Dendritic cell treated with granulocyte-macrophage colony-stimulating factor and Interleukin-4, amounts not matched to agents 40 ng/mL and 50 ng/mL, for 4 days (primary cell): ENCODE measurements around the gene RPL26.
A peak's percentile ranks its signal among the peaks of the same experiment; 100 is the strongest.

Experiments
- H3K27ac Mint-ChIP-seq: one replicate; pipeline ENCODE4 v1.8.0; 2022; ENCODE audit warnings: mild to moderate bottlenecking, mixed read lengths
- H3K27me3 Mint-ChIP-seq: one replicate; pipeline ENCODE4 v1.8.0; 2022; ENCODE audit warnings: mild to moderate bottlenecking, mixed read lengths
- H3K36me3 Mint-ChIP-seq: one replicate; pipeline ENCODE4 v1.8.0; 2022; ENCODE audit warnings: low read depth, mixed read lengths
- H3K4me1 Mint-ChIP-seq: one replicate; pipeline ENCODE4 v1.8.0; 2022; ENCODE audit warnings: low read depth, mixed read lengths
- H3K4me3 Mint-ChIP-seq: one replicate; pipeline ENCODE4 v1.8.0; 2022; ENCODE audit warnings: mild to moderate bottlenecking, moderate library complexity, mixed read lengths
- H3K9me3 Mint-ChIP-seq: one replicate; pipeline ENCODE4 v1.8.0; 2022; ENCODE audit warnings: mixed read lengths
- intact Hi-C: fragments of 100-400 bp; cut with micrococcal nuclease; formaldehyde crosslinking; loops from one replicate; pipeline ENCODE4 v1.15.0; 2022

RPL26 gene

GRCh38 chr17:8383143-8383822 lies at the start of gene RPL26:
TSS of gene RPL26 (minus strand) at chr17:8383193. CDS start at chr17:8382310, 883 bp downstream.
- peaks cover 35% of the 10 kb centered on the region for H3K4me1 Mint-ChIP-seq
- intact Hi-C loops, result loop anchor here (1.0 to 2.0 kb wide), 2 partner anchors 54 to 363 kb away; no protein-coding TSS in a partner anchor
- H3K27ac Mint-ChIP-seq, result peak within 1 kb of the TSS; percentile 93
- peaks cover 51% of the 10 kb centered on the region for H3K36me3 Mint-ChIP-seq
- H3K4me3 Mint-ChIP-seq, result peak within 1 kb of the TSS; percentile 97
- no peaks in the 10 kb centered on the region for H3K9me3 Mint-ChIP-seq
- H3K27me3 Mint-ChIP-seq, result no peaks in the 10 kb centered on the region

- H3K9me3 Mint-ChIP-seq, result no peaks in the 10 kb centered on the region
- H3K4me3 Mint-ChIP-seq, result no peak overlapping the region
- H3K4me1 Mint-ChIP-seq, result no peaks in the 10 kb centered on the region
- H3K36me3 Mint-ChIP-seq, result peaks cover 6% of the 10 kb centered on the region
- no peaks in the 10 kb centered on the region for H3K27me3 Mint-ChIP-seq
- H3K27ac Mint-ChIP-seq, result no peak overlapping the region
- intact Hi-C loops, result no loop called here
Measured at GRCh38 chr17:8430966-8431365, 48.0 kb upstream of the RPL26 start.

GRCh38 chr17:8426802-8427201 lies 43.8 kb upstream of the RPL26 start:
- Mint-ChIP-seq H3K27ac (no peak overlapping the region), H3K4me3 (no peak overlapping the region), H3K36me3 (no peaks in the 10 kb centered on the region), H3K4me1 (peaks cover 15% of the 10 kb centered on the region), H3K9me3 (no peaks in the 10 kb centered on the region), H3K27me3 (no peaks in the 10 kb centered on the region)
- intact Hi-C loops, result no loop called here

- no peak overlapping the region for H3K27ac Mint-ChIP-seq
- no peaks in the 10 kb centered on the region for H3K27me3 Mint-ChIP-seq
- H3K4me1 Mint-ChIP-seq, result peaks cover 21% of the 10 kb centered on the region
- intact Hi-C loops, result no loop called here
- no peak overlapping the region for H3K4me3 Mint-ChIP-seq
- H3K36me3 Mint-ChIP-seq, result no peaks in the 10 kb centered on the region
- no peaks in the 10 kb centered on the region for H3K9me3 Mint-ChIP-seq
Measured at GRCh38 chr17:8426094-8426720, 43.2 kb upstream of the RPL26 start.

GRCh38 chr17:8421571-8421970 lies 38.6 kb upstream of the RPL26 start:
- H3K9me3 Mint-ChIP-seq, result peaks cover 7% of the 10 kb centered on the region
- H3K27me3 Mint-ChIP-seq, result no peaks in the 10 kb centered on the region
- no peak overlapping the region for H3K4me3 Mint-ChIP-seq
- H3K36me3 Mint-ChIP-seq, result no peaks in the 10 kb centered on the region
- H3K4me1 Mint-ChIP-seq, result peaks cover 63% of the 10 kb centered on the region
- H3K27ac Mint-ChIP-seq, result peak overlapping the region; percentile 70
- intact Hi-C loops, result no loop called here

GRCh38 chr17:8420041-8420934 lies 37.3 kb upstream of the RPL26 start:
- H3K27ac Mint-ChIP-seq, result peak overlapping the region; percentile 70
- no peaks in the 10 kb centered on the region for H3K27me3 Mint-ChIP-seq
- no peak overlapping the region for H3K4me3 Mint-ChIP-seq
- H3K36me3 Mint-ChIP-seq, result no peaks in the 10 kb centered on the region
- intact Hi-C loops, result no loop called here
- peaks cover 9% of the 10 kb centered on the region for H3K9me3 Mint-ChIP-seq
- H3K4me1 Mint-ChIP-seq, result peaks cover 68% of the 10 kb centered on the region

GRCh38 chr17:8419305-8419704 lies 36.3 kb upstream of the RPL26 start:
- intact Hi-C loops, result no loop called here
- Mint-ChIP-seq H3K27ac (no peak overlapping the region), H3K9me3 (peaks cover 9% of the 10 kb centered on the region), H3K4me3 (no peak overlapping the region), H3K4me1 (peaks cover 68% of the 10 kb centered on the region), H3K36me3 (no peaks in the 10 kb centered on the region), H3K27me3 (no peaks in the 10 kb centered on the region)

GRCh38 chr17:8418471-8418870 lies 35.5 kb upstream of the RPL26 start:
- Mint-ChIP-seq H3K4me1 (peaks cover 67% of the 10 kb centered on the region), H3K9me3 (peaks cover 9% of the 10 kb centered on the region), H3K27me3 (no peaks in the 10 kb centered on the region), H3K4me3 (no peak overlapping the region), H3K36me3 (no peaks in the 10 kb centered on the region), H3K27ac (peak overlapping the region; percentile 64)
- intact Hi-C loops, result no loop called here

GRCh38 chr17:8417806-8418205 lies 34.8 kb upstream of the RPL26 start:
- H3K27ac Mint-ChIP-seq, result peak overlapping the region; percentile 64
- peaks cover 9% of the 10 kb centered on the region for H3K9me3 Mint-ChIP-seq
- peaks cover 68% of the 10 kb centered on the region for H3K4me1 Mint-ChIP-seq
- H3K4me3 Mint-ChIP-seq, result no peak overlapping the region
- H3K27me3 Mint-ChIP-seq, result no peaks in the 10 kb centered on the region
- H3K36me3 Mint-ChIP-seq, result no peaks in the 10 kb centered on the region
- intact Hi-C loops, result no loop called here

GRCh38 chr17:8413938-8414337 lies 30.9 kb upstream of the RPL26 start:
- intact Hi-C loops, result no loop called here
- Mint-ChIP-seq H3K9me3 (peaks cover 9% of the 10 kb centered on the region), H3K36me3 (no peaks in the 10 kb centered on the region), H3K4me1 (peaks cover 51% of the 10 kb centered on the region), H3K4me3 (no peak overlapping the region), H3K27ac (no peak overlapping the region), H3K27me3 (no peaks in the 10 kb centered on the region)

GRCh38 chr17:8413328-8413727 lies 30.3 kb upstream of the RPL26 start:
- H3K9me3 Mint-ChIP-seq, result peaks cover 9% of the 10 kb centered on the region

GRCh38 chr17:8412089-8412488 lies 29.1 kb upstream of the RPL26 start:
- no peaks in the 10 kb centered on the region for H3K36me3 Mint-ChIP-seq
- H3K27ac Mint-ChIP-seq, result no peak overlapping the region
- intact Hi-C loops, result no loop called here
- H3K27me3 Mint-ChIP-seq, result peaks cover 7% of the 10 kb centered on the region
- H3K4me1 Mint-ChIP-seq, result peaks cover 38% of the 10 kb centered on the region
- no peak overlapping the region for H3K4me3 Mint-ChIP-seq
- peaks cover 7% of the 10 kb centered on the region for H3K9me3 Mint-ChIP-seq

More at GRCh38 chr17:8413328-8413727, 30.3 kb upstream of the RPL26 start:
- H3K36me3 Mint-ChIP-seq, result no peaks in the 10 kb centered on the region
- H3K27me3 Mint-ChIP-seq, result peaks cover 4% of the 10 kb centered on the region
- no peak overlapping the region for H3K4me3 Mint-ChIP-seq
- no peak overlapping the region for H3K27ac Mint-ChIP-seq
- peaks cover 47% of the 10 kb centered on the region for H3K4me1 Mint-ChIP-seq
- intact Hi-C loops, result no loop called here

- H3K4me3 Mint-ChIP-seq, result no peak overlapping the region
- H3K9me3 Mint-ChIP-seq, result no peaks in the 10 kb centered on the region
- intact Hi-C loops, result loop anchor here (1.0 to 2.0 kb wide), 3 partner anchors 26 to 374 kb away; no protein-coding TSS in a partner anchor
- peaks cover 7% of the 10 kb centered on the region for H3K27me3 Mint-ChIP-seq
- no peaks in the 10 kb centered on the region for H3K36me3 Mint-ChIP-seq
- H3K4me1 Mint-ChIP-seq, result peaks cover 28% of the 10 kb centered on the region
- H3K27ac Mint-ChIP-seq, result no peak overlapping the region
Measured at GRCh38 chr17:8410883-8411238, 27.9 kb upstream of the RPL26 start.
